OCI-LY1 (cell line): ENCODE data around the gene CCNJL.

Experiments
- H2AFZ ChIP-seq: fragments of 200-600 bp; sonication (generic), shearing (Covaris generic); 2 replicates; pipeline ENCODE4 v1.6.0; 2014; ENCODE audit warnings: antibody characterized with exemption, mild to moderate bottlenecking, low read length
- H3F3A ChIP-seq: fragments of 200-600 bp; sonication (generic), shearing (Covaris generic); 2 replicates; pipeline ENCODE4 v1.6.0; 2014; ENCODE audit warnings: mild to moderate bottlenecking, antibody characterized with exemption, low read length, moderate library complexity; ENCODE audit not compliant: insufficient read depth
- H3K27ac ChIP-seq: fragments of 200-600 bp; sonication (generic); 2 replicates; pipeline ENCODE4 v1.5.1; 2014; ENCODE audit warnings: low read length, mixed run types, mild to moderate bottlenecking, low read depth; ENCODE audit not compliant: poor library complexity, severe bottlenecking
- H3K27me3 ChIP-seq: fragments of 200-600 bp; sonication (generic); 2 replicates; pipeline ENCODE4 v1.6.0; 2014; ENCODE audit warnings: antibody characterized with exemption, mild to moderate bottlenecking, low read length, moderate library complexity; ENCODE audit not compliant: insufficient read depth
- H3K36me3 ChIP-seq: fragments of 200-600 bp; sonication (generic); 2 replicates; pipeline ENCODE4 v1.6.1; 2014; ENCODE audit warnings: mild to moderate bottlenecking, antibody characterized with exemption, low read length, moderate library complexity, mixed read lengths; ENCODE audit not compliant: insufficient read depth
- H3K4me1 ChIP-seq: fragments of 200-600 bp; sonication (generic); 2 replicates; pipeline ENCODE4 v1.5.1; 2014; ENCODE audit warnings: mild to moderate bottlenecking, low read length, moderate library complexity; ENCODE audit not compliant: insufficient read depth, severe bottlenecking
- H3K4me2 ChIP-seq: fragments of 200-600 bp; sonication (generic), shearing (Covaris generic); 2 replicates; pipeline ENCODE4 v1.6.1; 2014; ENCODE audit warnings: low read length
- H3K4me3 ChIP-seq: fragments of 200-600 bp; sonication (generic); 2 replicates; pipeline ENCODE4 v1.5.1; 2014; ENCODE audit warnings: low read length, low read depth, mild to moderate bottlenecking, mixed read lengths; ENCODE audit not compliant: poor library complexity, severe bottlenecking
- H3K79me2 ChIP-seq: fragments of 200-600 bp; shearing (Covaris generic); 2 replicates; pipeline ENCODE4 v1.6.1; 2016; ENCODE audit warnings: mixed run types, low read length, mixed read lengths; ENCODE audit not compliant: insufficient read depth
- H3K9ac ChIP-seq: fragments of 200-600 bp; sonication (generic), shearing (Covaris generic); 2 replicates; pipeline ENCODE4 v1.6.1; 2014; ENCODE audit warnings: mild to moderate bottlenecking, low read length, mixed read lengths
- H3K9me2 ChIP-seq: fragments of 200-600 bp; sonication (generic), shearing (Covaris generic); 2 replicates; pipeline ENCODE4 v1.6.1; 2014; ENCODE audit warnings: low read depth, mild to moderate bottlenecking, low read length, mixed read lengths
- H3K9me3 ChIP-seq: fragments of 200-600 bp; shearing (Covaris generic); 2 replicates; pipeline ENCODE4 v1.6.1; 2014; ENCODE audit warnings: low read length, mixed read lengths
- H4K20me1 ChIP-seq: fragments of 200-600 bp; sonication (generic), shearing (Covaris generic); 2 replicates; pipeline ENCODE4 v1.6.0; 2016; ENCODE audit warnings: mild to moderate bottlenecking, low read length; ENCODE audit not compliant: insufficient read depth
- EZH2 ChIP-seq: fragments of 200-600 bp; sonication (generic), shearing (Covaris generic); IDR thresholded peaks from 2 replicates; pipeline ENCODE4 v1.8.0; 2017; ENCODE audit warnings: borderline replicate concordance, mixed run types, mild to moderate bottlenecking, antibody characterized with exemption, low read length, moderate library complexity, mixed read lengths
- TF ChIP-seq, protein P1 (sequence below): fragments of 200-600 bp; sonication (generic), shearing (Covaris generic); IDR thresholded peaks from 2 replicates; pipeline ENCODE4 v1.5.1; 2017; ENCODE audit warnings: mild to moderate bottlenecking, antibody characterized with exemption, low read length, moderate library complexity, mixed read lengths

Gene CCNJL

DNA sequence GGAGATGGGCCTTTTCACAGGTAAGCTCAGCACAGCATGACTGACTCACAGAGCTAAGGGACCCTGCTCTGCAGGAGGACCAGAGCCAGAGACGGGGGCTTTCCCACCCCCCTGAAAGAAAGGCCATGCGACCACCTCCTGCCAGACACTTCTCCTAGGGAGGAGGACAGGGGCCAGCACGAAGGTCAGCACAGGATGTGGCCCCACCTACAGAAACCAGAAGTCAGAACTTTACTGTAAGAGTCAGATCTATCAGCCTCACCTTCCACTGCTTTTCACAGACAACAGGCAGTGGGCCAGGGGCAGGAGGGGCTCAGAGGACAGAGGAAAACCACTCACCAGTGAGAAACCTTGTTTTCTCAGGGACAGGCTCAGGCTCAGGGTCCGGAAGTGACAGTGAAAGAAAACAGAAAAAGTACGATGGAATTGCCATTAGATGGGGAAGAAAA, 37.9 kb downstream of the CCNJL start:
- Histone ChIP-seq H3K4me2 (no peak overlapping the region), H3K79me2 (no peaks in the 10 kb centered on the region), H3K9me2 (no peaks in the 10 kb centered on the region), H3K36me3 (no peaks in the 10 kb centered on the region), H4K20me1 (no peaks in the 10 kb centered on the region), H3K4me3 (no peak overlapping the region), H3K9ac (no peak overlapping the region), H3F3A (no peaks in the 10 kb centered on the region), H3K9me3 (no peaks in the 10 kb centered on the region), H3K27ac (no peak overlapping the region), H3K27me3 (no peaks in the 10 kb centered on the region; the same call in 1 of the 2 replicates), H3K4me1 (peaks cover 7% of the 10 kb centered on the region), H2AFZ (no peak overlapping the region)
- no peak for TF ChIP-seq EZH2
- TF ChIP-seq, protein P1, sequence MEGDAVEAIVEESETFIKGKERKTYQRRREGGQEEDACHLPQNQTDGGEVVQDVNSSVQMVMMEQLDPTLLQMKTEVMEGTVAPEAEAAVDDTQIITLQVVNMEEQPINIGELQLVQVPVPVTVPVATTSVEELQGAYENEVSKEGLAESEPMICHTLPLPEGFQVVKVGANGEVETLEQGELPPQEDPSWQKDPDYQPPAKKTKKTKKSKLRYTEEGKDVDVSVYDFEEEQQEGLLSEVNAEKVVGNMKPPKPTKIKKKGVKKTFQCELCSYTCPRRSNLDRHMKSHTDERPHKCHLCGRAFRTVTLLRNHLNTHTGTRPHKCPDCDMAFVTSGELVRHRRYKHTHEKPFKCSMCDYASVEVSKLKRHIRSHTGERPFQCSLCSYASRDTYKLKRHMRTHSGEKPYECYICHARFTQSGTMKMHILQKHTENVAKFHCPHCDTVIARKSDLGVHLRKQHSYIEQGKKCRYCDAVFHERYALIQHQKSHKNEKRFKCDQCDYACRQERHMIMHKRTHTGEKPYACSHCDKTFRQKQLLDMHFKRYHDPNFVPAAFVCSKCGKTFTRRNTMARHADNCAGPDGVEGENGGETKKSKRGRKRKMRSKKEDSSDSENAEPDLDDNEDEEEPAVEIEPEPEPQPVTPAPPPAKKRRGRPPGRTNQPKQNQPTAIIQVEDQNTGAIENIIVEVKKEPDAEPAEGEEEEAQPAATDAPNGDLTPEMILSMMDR, result no peak

DNA sequence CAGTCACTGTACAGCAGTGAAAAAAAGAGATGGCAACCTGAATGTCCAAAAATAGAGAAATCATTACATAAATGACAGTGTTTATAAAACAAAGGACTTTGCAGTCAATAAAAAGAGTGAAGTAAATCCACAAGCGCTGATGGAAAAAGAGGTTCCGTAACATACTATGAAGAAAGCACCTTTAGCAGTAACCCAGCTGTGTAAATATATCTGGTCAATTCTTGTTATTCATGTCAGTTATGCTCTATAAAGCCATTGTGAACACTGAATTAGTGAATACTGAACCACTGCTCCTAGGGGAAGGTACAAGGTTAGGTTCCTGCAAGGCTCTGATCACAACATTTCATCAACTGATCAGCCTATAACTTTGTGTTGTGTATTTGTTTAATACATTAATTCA, 39.5 kb downstream of the CCNJL start:
- H2AFZ ChIP-seq, result no peak overlapping the region
- no peak overlapping the region for H3K4me2 ChIP-seq
- H3K9me3 ChIP-seq, result no peaks in the 10 kb centered on the region
- no peak overlapping the region for H3K9ac ChIP-seq
- peaks cover 7% of the 10 kb centered on the region for H3K4me1 ChIP-seq
- H3K27ac ChIP-seq, result no peak overlapping the region
- no peaks in the 10 kb centered on the region for H3K9me2 ChIP-seq
- H3K36me3 ChIP-seq, result no peaks in the 10 kb centered on the region
- H3K4me3 ChIP-seq, result no peak overlapping the region
- H3K79me2 ChIP-seq, result no peaks in the 10 kb centered on the region
- H3K27me3 ChIP-seq, result no peaks in the 10 kb centered on the region; the same call in 1 of the 2 replicates
- H3F3A ChIP-seq, result no peaks in the 10 kb centered on the region
- TF ChIP-seq EZH2, result no peak
- TF ChIP-seq, protein P1, result no peak
- H4K20me1 ChIP-seq, result no peaks in the 10 kb centered on the region

DNA sequence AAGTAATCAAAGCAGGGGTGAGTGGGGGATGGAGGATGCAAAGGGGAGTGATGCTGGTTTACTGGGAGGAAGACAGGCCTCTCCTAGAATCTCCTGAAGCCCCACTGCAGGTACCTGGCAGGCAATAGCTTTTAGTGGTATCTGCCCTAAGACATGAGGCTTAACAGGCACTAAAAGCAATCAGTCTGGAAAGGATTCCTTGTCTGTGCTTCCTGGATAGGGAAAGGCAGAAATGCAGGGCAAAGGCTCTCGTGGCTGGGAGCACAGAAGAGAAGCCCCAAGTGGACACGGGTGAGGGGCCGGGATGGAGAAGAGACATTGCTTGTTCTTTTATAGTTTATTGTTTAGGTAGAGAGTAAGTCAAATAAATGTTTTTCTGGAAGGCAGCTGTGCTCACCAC, 40.1 kb downstream of the CCNJL start:
- H3K4me3 ChIP-seq, result no peak overlapping the region
- no peaks in the 10 kb centered on the region for H3K9me3 ChIP-seq
- H3K9me2 ChIP-seq, result no peaks in the 10 kb centered on the region
- no peak overlapping the region for H3K27ac ChIP-seq
- H3K9ac ChIP-seq, result no peak overlapping the region
- TF ChIP-seq, protein P1, result no peak
- TF ChIP-seq EZH2, result no peak
- H3K4me1 ChIP-seq, result peaks cover 7% of the 10 kb centered on the region
- H3K4me2 ChIP-seq, result no peak overlapping the region
- no peaks in the 10 kb centered on the region for H4K20me1 ChIP-seq
- no peaks in the 10 kb centered on the region for H3K79me2 ChIP-seq
- H2AFZ ChIP-seq, result no peak overlapping the region
- no peaks in the 10 kb centered on the region; the same call in 1 of the 2 replicates for H3K27me3 ChIP-seq
- no peaks in the 10 kb centered on the region for H3F3A ChIP-seq
- H3K36me3 ChIP-seq, result no peaks in the 10 kb centered on the region
